Measurements from ENCODE around the gene CASR.

- TF ChIP-seq CTCF (IDR thresholded peaks at IDR 0.05), result no peak
- no peak for TF ChIP-seq POLR2AphosphoS5 (IDR thresholded peaks at IDR 0.05)
These were observed 135.2 kb downstream of the CASR start for GRCh38 chr3:122318620-122319019.

All from breast epithelium (tissue), 3 donors.